GM21515 (cell line): ENCODE results near the gene CST5.
"Not testable (repeated sequence)": the region's sequence is repeated elsewhere in the genome, so short reads cannot be mapped to it uniquely, and the experiment has no call there.

ENCODE experiments used
- ATAC-seq: cut with Tn5 transposase; IDR thresholded peaks from one replicate; pipeline ENCODE4 v1.9.1; 2021; ENCODE audit not compliant: unreplicated experiment

The CST5 gene

GRCh38 chr20:23879328-23879798, at the start of gene CST5:
TSS of gene CST5 (minus strand) at chr20:23879748. CDS start at chr20:23879676, 72 bp downstream.
- no peak for ATAC-seq

DNA sequence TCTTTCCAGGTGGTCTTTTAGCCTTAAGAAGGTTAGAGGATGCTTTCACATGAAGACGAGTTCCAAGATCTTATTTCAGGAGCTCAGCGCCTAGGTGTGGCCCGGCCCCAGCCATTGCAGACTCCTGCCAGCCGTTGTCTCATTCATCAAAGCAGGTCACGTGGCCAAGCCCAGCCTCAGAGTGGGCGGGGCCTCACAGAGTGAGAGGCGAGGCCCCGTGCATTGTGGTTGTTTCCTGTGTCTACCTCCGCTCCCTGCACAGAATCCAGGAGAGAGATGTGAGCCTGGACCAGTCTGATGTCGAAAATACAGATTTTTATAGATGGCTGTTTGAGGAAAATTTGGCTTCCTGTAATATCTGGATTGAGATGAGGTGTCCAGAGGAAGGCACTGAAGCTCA, 49.2 kb upstream of the CST5 start:
- ATAC-seq = no peak

DNA sequence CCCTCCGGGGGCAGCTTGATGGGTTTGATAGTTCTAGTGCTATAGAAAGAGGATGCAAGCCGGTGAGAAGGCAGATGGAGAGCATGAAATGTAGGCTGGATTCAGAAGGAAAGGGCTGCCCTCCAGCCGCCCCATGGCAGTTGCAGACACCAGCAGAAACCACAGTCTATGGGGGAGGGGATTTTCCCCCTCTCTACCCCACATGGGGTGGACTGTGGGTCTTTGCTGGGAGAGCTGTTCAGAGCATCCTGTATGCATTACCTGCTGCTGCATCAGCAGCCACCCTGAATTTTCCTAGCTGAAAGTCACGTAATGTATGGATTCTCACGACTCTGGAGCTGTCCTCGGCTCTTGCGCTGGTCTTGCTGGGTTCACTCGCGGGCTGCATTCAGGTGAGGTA, 48.8 kb upstream of the CST5 start:
- ATAC-seq = no peak

DNA sequence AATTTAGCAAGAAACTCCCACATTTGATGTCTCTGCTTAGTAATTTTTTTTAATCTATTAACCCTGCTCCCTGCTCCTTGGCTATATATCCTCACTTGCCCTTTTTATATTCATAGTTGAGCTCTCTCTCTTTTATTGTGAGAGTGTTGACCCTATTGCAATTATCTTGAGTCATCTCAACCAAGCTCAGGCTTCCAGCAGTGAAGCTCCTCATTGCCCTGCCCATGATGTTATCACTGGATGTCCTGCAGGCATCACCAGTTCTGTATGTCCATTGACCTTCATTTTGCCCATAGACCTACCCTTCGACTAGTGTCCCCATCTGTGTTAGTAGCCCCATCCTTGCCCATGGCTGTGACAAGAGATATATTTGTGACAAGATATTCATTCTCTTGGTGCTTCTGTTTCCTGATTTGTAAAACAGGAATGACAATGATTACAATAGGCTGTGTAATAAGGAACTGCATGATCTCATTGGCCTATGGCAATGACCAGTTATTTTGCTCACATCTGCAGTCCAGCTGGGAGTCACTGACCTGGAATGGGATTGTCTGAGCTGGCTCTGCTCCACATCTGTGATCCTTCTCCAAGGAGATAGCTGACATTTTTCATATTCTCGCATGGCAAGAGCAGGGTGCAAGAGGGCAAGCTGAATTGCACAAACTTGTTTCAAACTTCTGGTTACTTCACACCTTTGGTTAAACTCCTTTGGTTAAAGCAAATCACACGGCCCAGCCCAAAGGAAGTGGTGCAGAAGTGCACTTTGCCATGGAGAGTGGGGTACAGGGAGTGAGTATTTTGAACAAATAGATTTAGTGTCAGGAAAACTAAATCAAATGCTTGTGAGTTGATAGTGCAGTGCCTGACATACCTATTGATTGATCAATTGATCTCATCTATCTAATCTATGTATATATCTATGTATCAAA, 47.7 kb upstream of the CST5 start:
- no peak for ATAC-seq

GRCh38 chr20:23926526-23926880, 47.0 kb upstream of the CST5 start:
- ATAC-seq = no peak

- no peak for ATAC-seq
Observed at GRCh38 chr20:23925789-23926525, 46.4 kb upstream of the CST5 start.

DNA sequence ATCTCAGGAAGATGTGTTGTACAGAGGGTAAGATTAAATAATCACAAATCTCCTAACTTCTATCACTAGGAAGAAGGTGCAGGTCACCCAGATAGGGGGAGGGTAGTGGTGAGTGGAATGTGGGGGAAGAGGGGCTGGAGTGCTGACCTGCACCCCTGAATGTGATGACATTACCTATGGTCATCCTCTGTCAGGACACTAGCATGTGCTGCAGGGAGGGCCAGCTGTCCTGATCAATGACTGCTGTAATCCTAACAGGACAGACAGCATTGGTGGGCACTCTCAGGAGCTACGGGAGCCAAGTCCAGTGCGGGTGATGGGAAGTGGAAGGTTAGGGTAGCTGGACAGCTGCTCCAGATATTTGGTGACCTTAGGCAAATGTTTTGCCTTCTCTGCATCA, 45.2 kb upstream of the CST5 start:
- no peak for ATAC-seq

DNA sequence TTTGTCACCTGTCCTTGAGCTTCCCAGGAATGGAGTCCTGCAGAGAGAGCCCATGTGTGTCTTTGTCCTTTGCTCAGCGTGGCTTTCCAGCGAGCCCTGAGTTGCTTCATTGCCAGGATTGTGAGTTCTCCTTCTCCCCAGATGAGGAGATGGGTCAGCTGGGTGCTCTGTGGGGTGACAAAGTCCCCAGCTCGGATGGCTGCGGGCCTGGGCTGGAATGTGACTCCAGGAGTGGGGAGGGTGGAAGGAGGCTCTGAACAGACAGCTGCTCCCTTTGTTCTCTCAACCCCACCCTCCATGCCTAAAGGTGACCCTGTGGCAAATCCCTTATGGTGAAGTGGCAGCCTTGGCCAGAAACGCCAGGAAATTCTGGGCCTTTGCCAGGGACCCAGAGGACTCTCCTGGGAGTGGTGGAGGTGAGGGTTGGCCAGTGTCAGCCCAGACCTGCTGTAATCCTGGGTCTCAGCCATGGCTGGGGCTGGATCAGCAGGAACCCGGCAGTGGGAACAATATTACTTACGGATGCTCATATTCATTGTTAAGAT, 44.4 kb upstream of the CST5 start:
- no peak for ATAC-seq

DNA sequence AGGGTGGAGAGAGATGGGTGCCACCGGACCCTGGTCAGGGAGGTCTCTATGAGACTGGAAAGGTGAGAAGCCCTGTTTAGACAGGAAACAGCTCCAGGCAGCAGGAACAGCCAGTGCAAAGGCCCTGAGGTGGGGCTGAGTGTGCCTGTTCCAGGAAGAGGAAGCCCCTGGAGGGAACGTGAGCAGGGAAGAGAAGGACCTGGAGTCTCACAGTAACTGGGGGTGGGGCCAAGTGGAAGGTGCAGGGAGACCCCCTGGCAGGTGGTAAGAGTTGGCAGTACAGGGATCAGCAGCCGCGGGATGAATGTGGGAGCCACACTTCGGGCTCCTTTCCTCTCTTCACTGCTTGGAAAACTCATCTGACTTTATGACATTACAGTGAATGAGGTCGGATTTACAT, 43.8 kb upstream of the CST5 start:
- no peak for ATAC-seq

DNA sequence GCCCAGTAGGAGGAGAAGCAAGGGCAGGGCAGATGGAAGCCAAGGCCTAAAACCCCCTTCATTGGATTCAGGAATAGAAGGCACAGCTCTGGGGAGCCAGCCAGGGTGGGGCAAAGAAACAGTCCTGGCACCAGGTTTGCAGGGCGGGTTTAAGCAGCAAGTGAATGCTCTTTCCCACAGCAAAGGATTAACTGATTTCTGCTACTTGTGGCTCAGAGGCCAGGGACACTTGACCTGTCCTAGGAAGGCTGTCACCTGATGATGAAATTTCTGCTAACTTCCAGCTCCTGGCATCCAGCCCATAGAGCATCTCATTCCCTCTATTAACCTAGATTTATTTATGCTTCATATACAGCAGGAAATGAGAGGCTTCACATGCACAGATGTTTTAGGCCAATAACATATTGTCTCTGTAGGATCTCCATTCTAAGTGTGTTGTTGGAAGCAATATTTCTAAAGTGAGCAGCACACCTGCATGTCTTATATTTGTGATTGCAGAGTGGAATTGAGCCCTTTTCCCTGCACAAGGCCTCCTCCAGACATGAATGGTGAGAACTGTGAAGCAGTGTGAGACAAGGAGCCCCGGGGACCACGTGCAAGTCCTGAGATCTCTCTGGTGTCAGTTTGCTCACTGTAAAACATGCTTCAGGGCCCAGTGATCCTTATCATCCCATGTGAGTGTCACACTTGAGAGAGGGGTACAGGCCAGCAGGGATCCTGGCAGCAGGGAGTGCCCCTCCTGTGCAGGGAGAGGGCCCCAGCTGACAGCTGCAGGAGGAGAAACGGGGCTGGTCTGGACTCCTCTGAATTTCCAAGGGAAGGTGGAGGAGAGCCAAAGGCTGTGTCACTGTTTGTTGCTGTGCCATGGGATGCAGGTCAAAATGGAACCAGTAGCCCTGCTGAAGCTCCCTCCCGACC, 41.1 kb upstream of the CST5 start:
- no peak for ATAC-seq

DNA sequence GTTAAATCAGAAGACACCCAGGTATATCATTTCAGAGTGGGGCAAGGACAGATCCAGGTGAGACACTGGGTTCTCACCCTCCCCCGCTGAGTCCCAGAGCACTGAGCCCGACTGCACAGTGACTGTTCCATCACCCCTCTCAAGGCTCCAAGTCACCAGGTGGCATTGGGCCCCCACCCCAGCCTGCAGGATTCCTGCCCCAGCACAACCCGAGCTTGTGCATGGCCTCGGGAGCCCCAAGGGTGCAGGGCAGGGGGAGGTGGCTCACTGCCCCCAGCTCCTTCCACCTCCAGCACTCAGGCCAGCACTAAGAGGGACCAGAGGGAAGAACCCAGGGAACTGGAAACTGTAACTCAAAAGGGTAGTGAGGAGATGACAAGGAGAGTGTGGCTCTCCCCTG, 39.3 kb upstream of the CST5 start:
- no peak for ATAC-seq

DNA sequence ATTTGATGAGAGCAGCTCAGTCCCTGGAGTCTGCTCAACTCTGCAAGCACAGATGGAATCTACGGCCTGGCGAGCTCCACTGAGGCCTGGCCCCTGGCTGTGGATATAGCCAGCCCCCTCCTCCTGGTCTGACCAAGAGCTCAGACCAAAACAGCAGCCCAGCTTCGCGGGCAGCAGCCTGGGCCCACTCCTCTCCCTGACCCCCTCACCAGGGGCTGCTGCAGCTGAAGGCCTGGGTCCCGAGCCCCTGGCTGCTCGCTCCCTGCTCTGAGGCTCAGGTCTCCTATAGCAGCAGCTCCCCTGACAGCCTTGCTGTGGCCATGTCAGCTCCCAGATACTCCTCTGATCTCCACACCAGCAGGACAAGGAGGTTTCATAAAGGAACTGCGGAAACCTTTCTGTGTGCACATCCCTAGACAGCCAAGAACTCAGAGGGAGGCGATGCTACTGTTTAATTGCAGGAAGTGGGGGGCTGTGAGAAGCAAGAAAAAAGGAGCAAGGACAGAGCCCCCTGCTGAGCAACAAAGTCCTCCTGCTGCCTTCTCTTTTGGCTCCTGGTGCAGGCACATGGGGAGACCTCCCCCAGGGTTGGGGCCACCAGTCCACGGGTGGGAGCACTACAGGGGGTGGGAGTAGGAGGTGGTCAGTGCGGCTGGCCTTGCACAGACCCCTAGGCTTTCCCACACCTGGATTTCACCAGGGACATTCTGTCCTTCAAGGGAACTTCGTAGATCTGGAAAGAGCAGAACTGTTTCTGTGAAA, 38.7 kb upstream of the CST5 start:
- no peak for ATAC-seq

- ATAC-seq = no peak
Observed at GRCh38 chr20:23917024-23917725, 37.6 kb upstream of the CST5 start.

DNA sequence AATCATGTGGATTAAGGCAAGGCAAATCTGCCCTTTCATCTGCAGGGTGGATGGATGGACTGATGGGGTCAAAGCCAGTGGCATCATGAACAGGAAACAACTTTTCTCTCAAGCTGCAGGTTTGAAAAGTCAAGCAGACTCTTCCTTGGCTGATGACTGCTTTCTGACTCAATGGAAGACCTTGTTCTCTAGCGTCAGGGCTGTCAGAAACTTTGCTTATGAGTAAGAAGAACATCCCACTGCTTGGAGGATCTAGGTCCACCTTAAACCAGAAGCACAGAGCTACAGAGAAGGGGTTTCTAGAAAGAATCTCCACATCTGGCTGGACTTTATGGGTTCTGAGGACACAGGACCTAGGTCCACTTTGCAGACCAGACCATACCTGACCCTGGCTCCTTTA, 36.3 kb upstream of the CST5 start:
- no peak for ATAC-seq

- not testable (repeated sequence) for ATAC-seq
Observed at GRCh38 chr20:23914469-23914868, 34.9 kb upstream of the CST5 start.

DNA sequence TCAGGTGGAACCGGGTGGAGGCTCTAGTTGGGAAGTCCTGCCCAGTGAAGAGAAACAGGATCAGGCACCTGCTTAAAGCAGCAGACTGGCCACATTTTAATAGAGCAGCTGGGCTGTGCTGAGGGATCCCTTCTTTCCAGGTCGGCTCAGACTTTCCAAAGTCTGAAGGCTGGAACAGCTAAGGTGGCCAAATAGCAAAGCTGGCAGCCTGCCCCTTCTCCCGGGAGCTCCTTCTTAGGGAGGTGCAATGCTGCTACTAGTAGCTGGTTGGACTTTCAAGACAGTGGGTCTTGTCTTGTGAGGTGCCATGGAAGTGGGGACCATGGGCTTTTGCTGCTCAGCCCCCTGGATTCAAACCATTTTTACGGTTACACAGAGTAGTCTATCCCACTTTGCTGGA, 30.7 kb upstream of the CST5 start:
- ATAC-seq = no peak

DNA sequence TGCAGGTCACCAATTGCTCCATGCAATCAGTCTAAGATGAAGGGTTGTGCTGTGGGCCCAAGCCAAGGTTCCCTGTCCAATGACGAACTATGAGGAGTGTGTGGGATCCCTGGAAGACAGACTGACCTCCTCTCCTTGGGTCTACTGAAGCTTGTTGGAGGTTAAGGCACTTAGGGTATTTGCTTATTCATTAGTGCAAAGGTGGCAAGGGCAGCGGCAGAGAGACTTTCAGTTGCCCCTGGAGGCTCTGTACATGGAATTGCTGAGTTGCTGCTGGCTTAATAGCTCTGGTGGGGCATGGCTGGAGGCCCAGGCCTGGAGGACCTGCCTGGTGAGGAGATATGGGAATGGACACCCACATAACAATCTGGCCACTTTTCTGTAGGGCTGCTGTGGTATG, 29.8 kb upstream of the CST5 start:
- no peak for ATAC-seq

DNA sequence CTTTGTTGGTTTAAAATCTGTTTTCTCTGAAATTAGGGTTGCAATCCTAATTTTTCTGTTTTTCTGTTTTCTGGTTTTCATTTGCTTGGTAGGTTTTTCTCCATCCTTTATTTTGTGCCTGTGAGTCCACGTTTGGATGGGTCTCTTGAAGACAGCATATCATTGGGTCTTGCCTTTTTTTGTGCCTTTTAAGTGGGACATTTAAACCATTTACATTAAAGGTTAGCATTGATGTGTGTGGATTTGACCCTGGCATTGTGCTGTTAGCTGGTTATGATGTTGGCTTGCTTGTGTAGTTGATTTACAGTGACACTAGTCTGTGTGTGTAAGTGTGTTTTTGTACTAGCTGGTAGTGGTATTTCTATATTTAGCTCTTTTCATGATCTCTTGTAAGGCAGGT, 28.0 kb upstream of the CST5 start:
- no peak for ATAC-seq

DNA sequence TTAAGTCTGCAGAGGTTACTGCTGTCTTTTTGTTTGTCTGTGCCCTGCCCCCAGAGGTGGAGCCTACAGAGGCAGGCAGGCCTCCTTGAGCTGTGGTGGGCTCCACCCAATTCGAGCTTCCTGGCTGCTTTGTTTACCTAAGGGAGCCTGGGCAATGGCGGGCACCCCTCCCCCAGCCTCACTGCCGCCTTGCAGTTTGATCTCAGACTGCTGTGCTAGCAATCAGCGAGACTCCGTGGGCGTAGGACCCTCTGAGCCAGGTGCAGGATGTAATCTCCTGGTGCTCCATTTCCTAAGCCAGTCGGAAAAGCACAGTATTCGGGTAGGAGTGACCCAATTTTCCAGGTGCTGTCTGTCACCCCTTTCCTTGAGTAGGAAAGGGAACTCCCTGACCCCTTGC, 22.8 kb upstream of the CST5 start:
- not testable (repeated sequence) for ATAC-seq

DNA sequence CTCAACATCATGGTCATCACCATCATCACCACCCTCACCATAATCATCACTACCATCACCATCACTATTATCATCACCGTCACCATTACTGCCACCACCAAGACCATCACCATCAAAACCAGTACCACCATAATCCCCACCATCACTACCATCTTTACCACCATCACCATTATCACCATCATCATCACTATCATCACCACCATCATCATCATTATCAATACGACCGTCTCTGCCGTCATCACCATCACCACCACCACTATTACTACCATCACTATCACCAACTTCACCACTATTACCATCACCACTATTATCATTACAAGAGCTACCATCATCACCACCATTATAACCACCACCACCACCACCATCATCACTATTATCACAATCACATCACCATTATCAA, 11.3 kb upstream of the CST5 start:
- ATAC-seq = not testable (repeated sequence)
